Stimulated activated CD4-positive, alpha-beta T cell treated with anti-CD3 and anti-CD28 coated beads, Interleukin-4, amount 100 ng/mL, for 48 hours (primary cell): Measurements from ENCODE around the gene CAMK2G.
A peak's percentile ranks its signal among the peaks of the same experiment; 100 is the strongest.
"Not testable (repeated sequence)": the region's sequence is repeated elsewhere in the genome, so short reads cannot be mapped to it uniquely, and the experiment has no call there.

ENCODE experiments used
- DNase-seq, 2 donors: peaks; one replicate each; pipeline ENCODE4 v3.0.0-alpha.2; 2020; ENCODE audit warnings: low read depth in 2 of 2

The CAMK2G gene

DNA sequence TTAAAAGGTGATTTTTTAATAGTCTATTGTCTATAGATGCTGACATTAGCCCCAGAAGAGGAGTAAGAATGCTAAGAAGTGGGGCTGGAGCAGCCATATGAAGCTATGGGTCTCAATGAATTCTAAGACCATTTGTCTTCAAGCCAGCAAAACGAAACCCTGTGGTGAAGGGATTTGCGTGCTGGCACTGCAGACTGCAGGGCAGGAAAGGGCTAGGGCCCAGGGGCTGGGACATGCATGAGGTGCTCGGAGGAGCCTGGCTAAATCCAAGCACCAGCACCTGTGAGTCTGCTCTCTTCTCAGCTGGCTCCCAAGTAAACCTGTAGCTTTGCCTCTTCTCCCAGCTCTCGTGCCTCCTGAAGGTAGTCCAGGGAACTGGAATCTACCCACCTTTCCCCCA, 61.7 kb downstream of the CAMK2G start:
- DNase-seq, result no peak

DNA sequence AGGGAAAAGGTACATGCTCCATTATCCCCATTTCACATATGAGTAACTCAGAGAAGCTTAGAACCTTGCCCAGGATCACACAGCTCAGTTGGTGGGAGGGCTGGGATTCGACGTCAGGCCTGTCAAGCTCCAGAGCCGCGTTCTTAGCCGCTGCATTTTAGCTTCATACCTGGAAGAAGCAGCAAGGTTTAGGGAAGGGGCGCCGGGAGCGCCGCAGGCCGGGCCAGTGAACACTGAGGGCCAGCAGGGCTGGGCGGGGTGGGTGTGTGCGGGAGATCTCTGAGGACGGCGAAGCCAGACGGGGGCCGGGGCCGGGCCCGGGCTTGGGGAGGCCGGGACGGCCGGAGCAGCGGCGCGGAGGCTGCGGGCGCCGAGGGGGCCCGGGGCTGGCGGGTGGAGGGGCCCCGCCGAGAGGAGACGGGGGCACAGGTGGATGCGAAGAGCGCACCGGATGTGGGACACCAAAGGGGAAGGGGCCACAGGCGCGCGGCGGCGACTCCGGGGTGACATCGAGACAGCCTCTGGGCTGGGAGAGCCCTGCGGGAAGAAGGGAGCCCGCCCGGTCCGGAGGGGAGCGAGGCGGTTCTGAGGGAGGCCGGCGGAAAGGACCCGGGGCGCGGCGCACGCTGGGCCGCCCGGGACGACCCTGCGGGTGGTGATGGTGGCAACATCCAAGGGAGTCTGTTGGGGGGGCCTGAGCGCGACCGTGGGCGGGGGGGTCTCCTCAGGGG, 63.5 kb downstream of the CAMK2G start:
- DNase-seq, result peak; percentile 29 to 33

DNA sequence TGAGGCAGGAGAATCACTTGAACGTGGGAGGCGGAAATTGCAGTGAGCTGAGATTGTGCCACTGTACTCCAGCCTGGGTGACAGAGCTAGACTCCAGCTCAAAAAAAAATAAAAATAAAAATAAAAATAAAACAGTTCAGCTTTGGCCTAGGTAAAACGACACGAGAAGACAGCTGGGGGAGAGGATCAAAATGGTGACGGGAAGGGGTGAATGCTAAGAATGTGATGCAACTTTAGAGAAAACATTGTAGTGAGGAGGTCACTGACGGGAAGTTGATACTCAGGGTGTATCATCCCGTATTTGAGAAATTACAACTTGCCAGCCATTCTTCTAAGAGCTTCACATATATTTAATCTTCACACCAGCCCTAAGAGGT, 64.0 kb downstream of the CAMK2G start:
- no peak for DNase-seq

DNA sequence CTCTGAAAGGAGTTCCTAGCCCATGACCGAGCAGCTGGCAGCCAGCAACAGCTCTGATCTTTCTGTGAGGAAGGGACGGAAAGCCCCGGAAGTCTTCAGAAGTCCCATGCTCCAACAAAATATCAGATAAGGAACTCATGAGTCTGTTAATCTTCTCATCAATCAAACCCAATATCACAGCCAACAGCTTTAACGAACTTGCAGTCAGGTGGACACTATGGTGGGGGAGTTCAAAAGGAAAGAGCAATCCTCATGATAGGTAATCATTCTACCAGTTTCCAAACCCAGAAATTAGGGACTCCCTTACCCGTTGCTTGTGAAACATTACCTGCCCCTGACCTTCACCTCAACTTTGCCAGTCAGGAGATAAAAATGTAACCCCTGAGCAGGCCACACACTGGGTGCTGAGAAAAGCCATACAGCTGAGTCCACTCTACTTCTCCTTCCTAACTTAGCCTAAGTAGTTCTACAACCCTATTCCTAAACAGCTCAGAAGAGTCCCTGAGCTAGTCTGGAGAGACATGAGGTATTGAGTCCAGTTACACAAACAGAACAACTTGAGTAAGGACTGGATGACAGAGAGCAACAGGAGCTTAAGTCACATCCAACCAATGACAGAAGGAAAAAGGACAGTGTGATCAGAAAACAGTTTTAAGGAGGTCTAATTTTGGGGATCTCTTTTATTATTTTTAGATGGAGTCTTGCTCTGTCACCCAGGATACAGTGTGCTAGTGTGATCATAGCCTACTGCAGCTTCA, 65.1 kb downstream of the CAMK2G start:
- no peak for DNase-seq

DNA sequence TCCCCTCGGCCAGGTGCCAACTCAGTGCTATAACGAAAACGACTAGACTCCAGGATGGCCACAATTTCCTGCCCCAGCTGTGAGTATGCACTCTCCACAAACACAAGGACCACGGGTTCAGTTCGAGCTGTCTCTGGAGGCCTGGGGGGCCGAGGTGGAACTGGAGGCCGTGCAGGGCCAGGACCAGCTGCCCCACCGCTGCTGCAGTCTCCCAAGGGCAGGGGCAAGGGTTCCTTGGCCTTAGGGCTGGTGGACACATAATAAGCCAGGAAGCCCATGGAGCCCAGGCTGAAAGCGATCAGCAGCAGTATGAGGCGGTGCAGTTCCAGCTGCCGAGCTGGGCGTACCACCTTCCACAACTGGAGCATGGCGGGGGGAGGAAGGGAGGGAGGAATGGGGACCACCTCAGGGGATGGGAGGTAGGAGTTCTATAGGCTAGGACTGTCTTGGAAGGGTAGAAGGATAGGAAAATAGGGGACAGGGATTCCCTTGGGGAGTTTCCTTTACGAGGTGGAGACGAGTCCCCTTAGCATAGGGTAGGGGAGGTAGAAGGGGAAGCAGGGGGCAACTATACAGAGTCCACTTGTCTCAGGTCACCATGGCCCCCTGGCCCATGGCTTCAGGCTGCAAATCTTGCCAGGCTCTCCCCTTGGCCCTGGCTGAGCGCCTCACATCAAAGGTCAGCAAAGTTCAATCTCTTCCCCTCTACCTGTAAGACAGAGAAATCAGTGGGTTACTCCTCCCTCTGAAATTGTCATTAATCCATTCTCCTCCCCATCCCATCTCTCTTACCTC, 66.1 kb downstream of the CAMK2G start:
- DNase-seq, result no peak

DNA sequence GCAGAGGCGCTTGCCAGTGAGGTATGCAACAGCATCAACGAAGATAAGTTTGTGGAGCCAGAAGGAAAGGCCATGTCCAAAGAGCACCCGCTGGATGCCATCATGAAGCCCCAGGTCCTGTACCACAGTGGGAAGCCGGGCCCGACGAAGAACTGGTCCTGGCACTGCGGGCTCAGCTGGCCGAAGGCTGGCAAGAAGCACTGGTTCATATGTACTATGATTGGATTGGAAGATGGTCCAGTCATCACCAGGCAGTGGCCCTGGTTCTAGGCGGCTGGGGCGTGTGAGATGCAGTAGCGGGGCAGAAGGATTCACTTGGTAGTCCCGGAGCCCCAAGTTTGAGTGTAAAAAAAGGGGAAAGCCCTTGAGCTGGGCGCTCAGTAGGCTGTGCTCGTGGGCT, 66.9 kb downstream of the CAMK2G start:
- DNase-seq, result no peak

DNA sequence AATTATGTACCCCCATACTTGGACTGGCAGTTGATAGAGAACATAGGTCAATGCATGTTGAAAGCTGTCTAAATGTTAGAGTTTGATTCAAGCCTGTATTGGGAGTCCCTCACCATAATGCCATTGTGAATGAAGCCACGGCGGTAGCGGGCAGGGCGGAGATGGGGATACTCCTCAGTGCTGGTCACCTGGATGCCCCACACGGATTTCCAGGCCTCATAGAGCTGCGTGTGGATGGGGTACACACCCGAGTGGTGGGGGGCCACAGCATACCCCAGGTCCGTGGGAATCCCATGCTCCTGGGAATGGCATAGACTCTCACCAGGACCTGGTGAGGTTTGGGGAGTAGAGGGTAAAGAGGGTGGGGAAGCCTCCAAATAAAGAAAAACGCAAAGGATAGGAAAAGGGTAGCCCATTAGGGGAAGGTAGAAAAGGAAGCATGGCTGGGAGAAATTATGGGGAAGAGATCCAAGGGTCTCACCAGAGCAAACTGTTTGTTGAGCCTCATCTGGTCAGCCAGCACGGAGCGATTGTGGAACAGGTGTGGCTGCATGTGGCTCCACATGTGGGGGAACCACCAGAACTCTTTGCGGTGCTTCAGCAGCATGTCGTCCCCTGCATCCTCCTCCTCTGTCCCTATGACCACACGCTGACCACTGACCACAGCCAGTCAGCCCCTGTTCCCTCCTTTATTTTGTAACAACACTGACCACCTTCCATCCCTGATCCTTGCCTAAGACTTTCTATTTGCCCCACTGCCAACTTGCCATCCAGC, 68.0 kb downstream of the CAMK2G start:
- no peak for DNase-seq

DNA sequence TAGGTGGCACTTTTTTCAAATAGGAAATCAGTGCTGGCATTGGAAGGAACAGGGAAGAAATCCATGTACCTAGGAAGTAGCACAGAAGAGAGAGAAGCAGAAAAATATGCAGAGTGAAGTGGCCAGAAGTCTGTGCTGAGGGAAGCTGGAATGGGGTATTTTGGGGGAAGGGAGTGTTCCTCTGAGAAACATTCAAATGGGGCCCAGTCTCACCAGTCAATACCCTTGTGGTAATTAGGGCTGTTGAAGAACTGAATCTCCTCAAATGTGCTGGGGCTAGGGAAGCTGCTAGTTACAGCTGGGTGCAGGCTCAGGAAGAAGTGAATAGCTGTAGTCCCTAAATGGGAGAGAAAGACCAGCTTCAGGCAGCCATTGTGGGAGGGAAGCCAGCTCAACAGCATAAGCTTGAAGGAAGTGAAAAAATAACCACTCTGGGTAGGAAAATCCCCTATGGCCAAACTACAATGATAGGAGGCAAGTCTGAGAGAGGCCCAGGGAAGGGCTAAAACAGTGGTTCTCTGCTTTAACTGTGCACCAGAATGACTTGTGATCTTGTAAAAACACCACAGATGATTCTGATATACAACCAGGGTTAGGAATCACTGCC, 70.6 kb downstream of the CAMK2G start:
- DNase-seq, result no peak

DNA sequence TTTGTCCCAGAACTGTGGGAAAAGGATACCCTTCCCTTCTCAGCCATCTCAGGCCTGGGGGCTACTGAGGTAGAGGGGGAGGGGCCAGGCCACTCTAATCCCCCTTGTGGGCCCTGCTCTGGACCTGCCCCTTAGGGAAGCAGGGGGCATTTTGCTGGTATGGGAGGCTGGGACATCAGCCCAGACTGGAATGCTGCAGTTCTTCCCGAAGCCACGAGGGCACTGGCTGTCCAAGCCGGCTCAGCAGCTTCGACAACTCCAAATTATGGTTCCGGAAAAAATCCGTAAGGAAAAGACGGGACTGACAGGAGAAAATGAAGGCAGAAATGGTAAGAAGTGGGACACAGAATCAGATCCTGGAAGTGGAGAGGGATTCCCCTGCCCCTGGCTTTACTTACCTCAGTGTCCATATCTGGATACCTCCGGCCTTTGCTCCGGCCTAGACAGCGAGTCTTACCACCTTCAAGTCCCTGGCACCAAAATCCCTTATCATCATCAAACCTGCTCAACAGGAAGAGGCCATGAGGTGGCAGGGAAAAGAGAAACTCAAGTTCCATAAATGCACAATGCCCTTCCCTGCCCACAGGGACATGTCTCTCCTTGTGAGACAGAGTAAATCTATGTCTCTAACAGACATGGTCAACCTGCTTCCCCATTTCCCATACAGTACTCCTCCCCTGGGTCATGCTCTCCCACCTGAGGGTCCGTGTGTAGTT, 71.9 kb downstream of the CAMK2G start:
- no peak for DNase-seq

DNA sequence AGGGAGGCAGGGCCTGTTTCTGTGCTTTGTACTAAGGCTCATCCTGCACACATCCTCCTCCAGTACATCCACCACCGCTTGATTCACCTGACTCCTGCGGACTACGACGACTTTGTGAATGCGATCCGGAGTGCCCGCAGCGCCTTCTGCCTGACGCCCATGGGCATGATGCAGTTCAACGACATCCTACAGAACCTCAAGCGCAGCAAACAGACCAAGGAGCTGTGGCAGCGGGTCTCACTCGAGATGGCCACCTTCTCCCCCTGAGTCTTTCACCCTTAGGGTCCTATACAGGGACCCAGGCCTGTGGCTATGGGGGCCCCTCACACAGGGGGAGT, 73.1 kb downstream of the CAMK2G start:
- DNase-seq, result no peak

DNA sequence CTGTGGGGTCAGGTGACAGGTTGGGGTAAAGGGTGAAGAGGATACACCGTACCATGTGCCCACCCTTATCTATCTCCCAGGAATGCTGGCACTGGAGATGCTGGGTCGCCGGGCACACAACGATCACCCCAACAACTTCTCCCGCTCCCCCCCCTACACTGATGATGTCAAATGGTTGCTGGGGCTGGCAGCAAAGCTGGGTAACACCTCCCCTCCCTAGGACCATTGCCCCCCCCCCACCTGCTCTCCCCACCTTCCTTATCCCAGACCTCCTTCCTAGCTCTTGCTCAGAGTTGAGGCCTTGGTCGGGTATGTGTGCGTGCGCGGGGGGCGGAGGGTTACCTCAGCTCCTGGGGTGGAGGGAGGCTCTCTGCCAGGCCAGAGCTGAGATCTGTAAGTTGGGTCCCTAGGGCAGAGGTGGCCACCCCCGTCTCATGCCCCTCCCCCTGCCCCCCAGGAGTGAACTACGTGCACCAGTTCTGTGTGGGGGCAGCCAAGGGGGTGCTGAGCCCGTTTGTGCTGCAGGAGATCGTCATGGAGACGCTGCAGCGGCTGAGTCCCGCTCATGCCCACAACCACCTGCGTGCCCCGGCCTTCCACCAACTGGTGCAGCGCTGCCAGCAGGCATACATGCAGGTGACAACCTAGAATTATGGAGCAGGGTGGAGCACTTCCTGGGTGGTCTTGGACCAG, 73.6 kb downstream of the CAMK2G start:
- no peak for DNase-seq

DNA sequence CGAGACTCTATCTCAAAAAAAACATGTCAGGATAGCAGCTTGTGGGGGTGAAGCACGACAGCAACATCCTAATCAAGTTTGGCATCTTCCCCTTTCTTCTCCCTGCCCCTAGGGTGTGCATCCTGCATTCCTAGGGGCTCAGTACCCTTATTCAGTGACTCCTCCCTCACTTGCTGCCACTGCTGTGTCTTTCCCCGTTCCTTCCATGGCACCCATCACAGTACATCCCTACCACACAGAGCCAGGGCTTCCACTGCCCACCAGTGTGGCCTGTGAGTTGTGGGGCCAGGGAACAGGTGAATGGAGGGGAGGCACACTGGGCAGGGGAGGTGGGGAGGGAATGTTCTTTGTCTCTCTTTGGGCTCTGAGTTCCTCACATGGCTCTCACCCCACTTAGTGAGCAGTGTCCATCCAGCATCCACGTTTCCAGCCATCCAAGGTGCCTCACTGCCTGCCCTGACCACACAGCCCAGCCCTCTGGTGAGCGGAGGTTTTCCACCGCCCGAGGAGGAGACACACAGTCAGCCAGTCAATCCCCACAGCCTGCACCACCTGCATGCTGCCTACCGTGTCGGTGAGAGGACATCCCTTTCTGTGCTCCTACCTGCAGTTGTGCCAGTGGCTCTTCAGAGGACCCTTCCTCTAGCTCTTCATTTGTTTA, 74.3 kb downstream of the CAMK2G start:
- DNase-seq, result no peak

DNA sequence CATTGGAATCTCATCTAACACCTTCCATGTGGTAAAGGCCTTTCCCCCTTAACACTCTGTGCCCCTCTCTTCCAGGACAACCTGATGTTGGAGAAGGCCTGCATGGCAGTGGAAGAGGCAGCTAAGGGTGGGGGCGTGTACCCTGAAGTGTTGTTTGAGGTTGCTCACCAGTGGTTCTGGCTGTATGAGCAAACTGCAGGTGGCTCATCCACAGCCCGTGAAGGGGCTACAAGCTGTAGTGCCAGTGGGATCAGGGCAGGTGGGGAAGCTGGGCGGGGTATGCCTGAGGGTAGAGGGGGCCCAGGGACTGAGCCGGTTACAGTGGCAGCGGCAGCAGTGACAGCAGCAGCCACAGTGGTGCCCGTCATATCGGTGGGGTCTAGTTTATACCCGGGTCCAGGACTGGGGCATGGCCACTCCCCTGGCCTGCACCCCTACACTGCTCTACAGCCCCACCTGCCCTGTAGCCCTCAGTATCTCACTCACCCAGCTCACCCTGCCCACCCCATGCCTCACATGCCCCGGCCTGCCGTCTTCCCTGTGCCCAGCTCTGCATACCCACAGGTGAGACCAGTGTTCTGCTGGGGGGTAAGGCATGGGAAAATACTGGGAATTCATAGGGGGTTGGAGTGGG, 75.3 kb downstream of the CAMK2G start:
- DNase-seq, result no peak

DNA sequence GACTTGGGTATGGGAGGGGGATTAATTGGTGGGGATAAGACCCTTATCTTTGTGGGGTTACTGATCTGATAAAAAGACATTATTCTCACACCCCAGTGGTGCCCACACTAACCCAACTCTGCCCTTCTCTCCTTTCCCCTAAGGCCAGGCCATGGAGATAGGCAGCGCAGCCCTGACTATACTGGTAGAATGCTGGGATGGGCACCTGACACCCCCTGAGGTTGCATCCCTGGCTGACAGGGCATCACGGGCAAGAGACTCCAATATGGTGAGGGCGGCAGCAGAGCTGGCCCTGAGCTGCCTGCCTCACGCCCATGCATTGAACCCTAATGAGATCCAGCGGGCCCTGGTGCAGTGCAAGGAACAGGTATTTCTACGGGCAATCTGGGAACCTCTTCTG, 76.3 kb downstream of the CAMK2G start:
- DNase-seq, result no peak

DNA sequence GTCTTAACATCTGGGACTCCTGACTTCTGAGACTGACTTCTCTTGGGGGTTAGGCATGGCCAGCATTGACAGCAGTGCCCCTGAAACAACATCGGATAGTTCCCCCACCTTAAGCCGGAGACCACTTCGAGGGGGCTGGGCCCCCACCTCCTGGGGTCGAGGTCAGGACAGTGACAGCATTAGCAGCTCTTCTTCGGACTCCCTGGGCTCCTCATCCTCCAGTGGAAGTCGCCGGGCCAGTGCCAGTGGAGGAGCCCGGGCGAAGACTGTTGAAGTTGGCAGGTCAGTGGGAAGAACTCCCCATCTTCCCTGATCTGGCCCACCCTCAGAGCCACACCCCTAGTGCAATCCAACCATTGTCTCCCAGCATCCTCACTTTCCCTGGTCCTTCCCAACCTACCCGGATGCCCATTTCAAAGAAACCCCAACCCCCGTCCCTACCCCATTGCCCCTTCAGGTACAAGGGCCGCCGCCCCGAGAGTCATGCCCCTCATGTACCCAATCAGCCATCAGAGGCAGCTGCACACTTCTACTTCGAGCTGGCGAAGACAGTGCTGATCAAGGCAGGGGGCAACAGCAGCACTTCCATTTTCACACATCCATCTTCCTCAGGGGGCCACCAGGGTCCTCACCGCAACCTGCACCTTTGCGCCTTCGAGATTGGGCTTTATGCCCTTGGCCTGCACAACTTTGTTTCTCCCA, 76.9 kb downstream of the CAMK2G start:
- DNase-seq, result no peak

DNA sequence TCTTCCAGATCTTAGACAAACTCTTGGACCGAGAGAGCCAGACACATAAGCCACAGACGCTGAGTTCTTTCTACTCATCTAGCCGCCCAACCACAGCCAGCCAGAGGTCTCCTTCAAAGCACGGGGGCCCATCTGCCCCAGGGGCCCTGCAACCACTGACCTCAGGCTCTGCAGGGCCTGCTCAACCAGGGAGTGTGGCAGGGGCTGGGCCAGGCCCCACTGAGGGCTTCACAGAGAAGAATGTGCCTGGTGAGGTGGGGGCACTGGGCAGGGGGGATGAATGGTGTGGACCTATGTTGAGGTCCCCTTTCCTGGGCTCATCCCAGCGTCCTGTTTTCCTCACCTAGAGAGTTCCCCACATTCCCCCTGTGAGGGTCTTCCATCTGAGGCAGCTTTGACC, 77.6 kb downstream of the CAMK2G start:
- DNase-seq, result no peak

DNA sequence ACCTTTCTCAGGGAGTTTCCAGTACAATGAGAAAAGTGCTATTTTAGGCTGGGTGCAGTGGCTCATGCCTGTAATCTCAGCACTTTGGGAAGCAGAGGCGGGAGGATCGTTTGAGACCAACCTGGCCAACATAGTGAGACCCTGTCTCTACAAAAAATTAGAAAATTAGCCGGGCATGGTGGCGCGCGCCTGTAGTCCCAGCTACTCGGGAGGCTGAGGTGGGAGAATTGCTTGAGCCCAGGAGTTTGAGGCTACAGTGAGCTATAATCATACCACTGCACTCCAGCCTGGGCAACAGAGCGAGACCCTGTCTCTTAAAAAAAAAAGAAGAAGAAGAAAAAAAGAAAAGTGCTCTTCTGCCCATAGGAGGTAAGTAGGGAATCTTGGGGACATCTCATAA, 78.3 kb downstream of the CAMK2G start:
- not testable (repeated sequence) for DNase-seq

DNA sequence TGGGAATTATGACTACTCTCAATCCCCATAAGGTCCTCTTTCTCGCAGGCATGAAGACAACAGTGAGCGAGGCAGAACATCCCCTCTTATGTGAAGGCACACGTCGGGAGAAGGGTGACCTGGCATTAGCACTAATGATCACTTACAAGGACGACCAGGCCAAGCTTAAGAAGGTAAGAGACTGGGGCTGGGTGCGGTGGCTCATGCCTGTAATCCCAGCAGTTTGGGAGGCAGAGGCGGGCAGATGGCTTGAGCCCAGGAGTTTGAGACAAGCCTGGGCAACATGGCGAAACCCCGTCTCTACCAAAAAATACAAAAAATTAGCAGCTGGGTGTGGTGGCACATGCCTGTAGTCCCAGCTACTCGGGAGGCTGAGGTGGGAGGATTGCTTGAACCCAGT, 78.9 kb downstream of the CAMK2G start:
- not testable (repeated sequence) for DNase-seq

DNA sequence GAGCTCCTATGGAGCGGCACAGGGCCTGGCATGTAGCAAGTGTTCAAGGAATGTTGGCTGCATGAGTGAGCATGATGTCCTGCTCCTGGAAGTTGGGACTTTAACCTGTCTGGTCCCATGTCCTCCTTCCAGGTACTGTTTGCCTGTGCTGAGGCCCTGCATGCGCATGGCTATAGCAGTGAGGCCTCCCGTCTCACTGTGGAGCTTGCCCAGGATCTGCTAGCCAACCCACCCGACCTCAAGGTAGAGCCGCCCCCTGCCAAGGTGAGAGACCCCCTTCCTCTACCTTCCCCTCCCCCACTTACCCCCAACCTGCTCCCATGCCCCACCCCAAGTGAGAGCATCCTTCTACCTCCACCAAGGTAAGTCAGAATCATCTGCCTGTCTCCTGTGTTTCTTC, 80.9 kb downstream of the CAMK2G start:
- DNase-seq, result no peak
